Esophagus squamous epithelium (tissue), 5 donors: ENCODE measurements around the gene PPRC1. TPM values are rescaled to one million over a fixed set of nuclear protein-coding genes. Genes with fewer than 3 reads are reported as not detected.

Source experiments
- DNase-seq: peaks from one replicate; lab custom pipeline; 2025; lab: John Stamatoyannopoulos, UW
- H3K27ac ChIP-seq, 4 donors: fragments of 200-600 bp; sonication (generic); one replicate each; pipeline ENCODE4 v1.5.1; 2016 to 2019; ENCODE audit warnings: mild to moderate bottlenecking in 1 of 4
- H3K27me3 ChIP-seq, 4 donors: fragments of 200-600 bp; sonication (generic); 1 replicate in 3 of 4; 2 replicates in 1 of 4; pipeline versions ENCODE4 v1.5.1 to v1.6.0; 2017 to 2021; ENCODE audit warnings: antibody characterized with exemption in 1 of 4
- H3K36me3 ChIP-seq, 3 donors: fragments of 200-600 bp; sonication (generic); one replicate each; pipeline ENCODE4 v1.5.1; 2016 to 2019
- H3K4me1 ChIP-seq, 3 donors: fragments of 200-600 bp; sonication (generic); one replicate each; pipeline ENCODE4 v1.5.1; 2017 to 2019
- H3K4me3 ChIP-seq, 4 donors: fragments of 200-600 bp; sonication (generic); 1 replicate in 3 of 4; 2 replicates in 1 of 4; pipeline ENCODE4 v1.5.1; 2016 to 2019; ENCODE audit warnings: mild to moderate bottlenecking in 2 of 4, moderate library complexity in 1 of 4
- H3K9me3 ChIP-seq, 3 donors: fragments of 200-600 bp; sonication (generic); one replicate each; pipeline ENCODE4 v1.5.1; 2016 to 2019
- POLR2A ChIP-seq, 4 donors: fragments of 450-650 bp; IDR thresholded peaks; one replicate each; pipeline ENCODE4 v1.6.1; 2017; ENCODE audit warnings: antibody characterized with exemption in 4 of 4, mild to moderate bottlenecking in 4 of 4, moderate library complexity in 3 of 4
- WGBS, 2 donors: methylation state at CpG; one replicate each; pipeline ENCODE4 v1.1.5; 2018; 5-methylcytosine and 5-hydroxymethylcytosine counted together
- intact Hi-C: fragments of 100-400 bp; cut with DNase I; formaldehyde crosslinking; loops from one replicate; pipeline ENCODE4 v1.15.0; 2022
- total RNA-seq, 4 donors: library from RNA; depleted of rRNA; stranded (reverse); fragments of >200 nt; gene quantifications; one replicate each; pipeline ENCODE4 v1.1.0, GENCODE V29; 2016
- TF ChIP-seq, protein P1 (sequence below), 6 experiments: fragments of 450-650 bp in 4 of 6; fragments of 200-600 bp in 2 of 6; sonication (generic) in 2 of 6; IDR thresholded peaks; one replicate each; pipeline ENCODE4 v1.5.1; 2016 to 2019; ENCODE audit warnings: antibody characterized with exemption in 6 of 6, mild to moderate bottlenecking in 4 of 6, moderate library complexity in 4 of 6
- donor health status: DM: yes; HTN: yes; CAD: no.

The PPRC1 gene
- total RNA-seq, 4 donors from 2014 or later, result 10.5 to 29.9 (median 27.2) TPM

DNA sequence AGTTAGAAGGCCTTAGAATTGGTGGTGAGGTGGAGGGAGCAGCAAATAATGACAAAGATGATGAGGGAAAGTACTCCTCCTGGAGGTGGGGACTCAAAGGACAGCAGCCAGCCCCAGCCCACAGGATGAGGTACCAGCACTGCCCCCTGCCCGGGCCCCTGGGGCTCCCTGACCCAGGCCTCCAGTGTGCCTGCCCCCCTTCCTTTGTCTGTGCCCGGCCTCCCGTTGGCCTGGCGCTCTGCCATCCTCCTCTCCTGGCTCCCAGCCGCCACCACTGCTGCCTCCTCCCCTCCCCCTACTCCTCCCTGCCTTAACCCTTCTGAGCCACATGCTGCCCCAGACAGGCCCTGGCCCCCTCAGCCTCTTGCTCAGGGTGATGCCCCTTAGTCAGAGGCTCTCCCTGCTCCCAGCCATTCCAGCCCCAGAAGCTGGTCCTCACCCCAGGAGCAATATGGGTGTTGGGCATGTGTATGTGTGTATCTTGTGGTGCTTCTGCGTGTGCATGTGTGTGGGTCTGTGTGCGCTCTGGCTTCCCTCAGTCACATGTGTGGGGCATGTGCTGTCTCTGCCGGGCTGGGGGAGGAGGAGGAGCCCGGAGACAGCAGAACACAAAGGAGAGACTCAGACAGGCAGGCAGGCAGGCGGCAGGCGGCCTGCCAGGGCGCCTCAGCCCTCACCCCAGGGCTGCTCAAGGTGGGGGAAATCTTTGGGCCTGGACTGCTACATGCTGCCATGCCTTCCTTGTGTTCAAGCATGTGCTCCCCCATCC, 15.3 kb upstream of the PPRC1 start:
- no peak for DNase-seq
- Histone ChIP-seq H3K9me3 (no peaks in the 10 kb centered on the region), H3K4me3 (peak overlapping the region in 3 of 4 donors; percentile 87 to 92 (median 88)), H3K4me1 (peaks cover 57 to 91% (median 68%) of the 10 kb centered on the region in 3 donors), H3K36me3 (no peaks in the 10 kb centered on the region), H3K27me3 (no peaks in the 10 kb centered on the region), H3K27ac (peak overlapping the region; percentile 96 to 100 (median 98))
- 2 to 6% methylated on average over 5 to 7 of the region's 12 CpGs for WGBS, 2 donors
- intact Hi-C loops, result no loop called here
- peak in 1 of 4 donors; percentile 41 for TF ChIP-seq POLR2A (IDR thresholded peaks at IDR 0.05)
- TF ChIP-seq, protein P1, sequence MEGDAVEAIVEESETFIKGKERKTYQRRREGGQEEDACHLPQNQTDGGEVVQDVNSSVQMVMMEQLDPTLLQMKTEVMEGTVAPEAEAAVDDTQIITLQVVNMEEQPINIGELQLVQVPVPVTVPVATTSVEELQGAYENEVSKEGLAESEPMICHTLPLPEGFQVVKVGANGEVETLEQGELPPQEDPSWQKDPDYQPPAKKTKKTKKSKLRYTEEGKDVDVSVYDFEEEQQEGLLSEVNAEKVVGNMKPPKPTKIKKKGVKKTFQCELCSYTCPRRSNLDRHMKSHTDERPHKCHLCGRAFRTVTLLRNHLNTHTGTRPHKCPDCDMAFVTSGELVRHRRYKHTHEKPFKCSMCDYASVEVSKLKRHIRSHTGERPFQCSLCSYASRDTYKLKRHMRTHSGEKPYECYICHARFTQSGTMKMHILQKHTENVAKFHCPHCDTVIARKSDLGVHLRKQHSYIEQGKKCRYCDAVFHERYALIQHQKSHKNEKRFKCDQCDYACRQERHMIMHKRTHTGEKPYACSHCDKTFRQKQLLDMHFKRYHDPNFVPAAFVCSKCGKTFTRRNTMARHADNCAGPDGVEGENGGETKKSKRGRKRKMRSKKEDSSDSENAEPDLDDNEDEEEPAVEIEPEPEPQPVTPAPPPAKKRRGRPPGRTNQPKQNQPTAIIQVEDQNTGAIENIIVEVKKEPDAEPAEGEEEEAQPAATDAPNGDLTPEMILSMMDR (IDR thresholded peaks at IDR 0.05), result no peak

DNA sequence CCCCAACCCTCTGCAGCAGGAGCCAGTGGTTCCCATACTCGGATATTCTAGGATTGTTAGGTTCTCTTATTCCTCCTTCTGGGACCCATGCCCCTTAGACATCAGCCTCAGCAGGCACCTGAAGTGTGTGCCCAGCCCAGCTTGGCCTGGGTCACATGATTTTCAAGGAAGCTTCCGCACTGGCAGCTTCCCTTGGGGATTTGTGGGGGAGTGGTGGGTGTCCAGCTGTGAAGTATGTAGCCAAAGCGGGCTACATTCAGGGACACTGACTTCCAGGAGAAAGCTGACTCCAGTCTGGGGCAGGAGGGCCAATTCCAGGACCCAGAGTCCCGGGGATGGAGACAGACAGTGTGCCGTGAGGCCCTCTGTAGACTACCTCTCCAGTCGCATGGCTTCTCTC, 14.0 kb upstream of the PPRC1 start:
- Histone ChIP-seq H3K4me3 (peak overlapping the region; percentile 69 to 92 (median 88)), H3K9me3 (no peaks in the 10 kb centered on the region), H3K4me1 (peaks cover 46 to 78% (median 55%) of the 10 kb centered on the region in 3 donors), H3K27me3 (no peaks in the 10 kb centered on the region), H3K36me3 (no peaks in the 10 kb centered on the region), H3K27ac (peak overlapping the region; percentile 96 to 100 (median 98))
- TF ChIP-seq, protein P1 (IDR thresholded peaks at IDR 0.05), result no peak
- no peak for TF ChIP-seq POLR2A (IDR thresholded peaks at IDR 0.05)
- intact Hi-C loops, result no loop called here
- WGBS, 2 donors, result 0% methylated on average over 3 of the region's 6 CpGs
- no peak for DNase-seq

GRCh38 chr10:102119417-102120141, 13.3 kb upstream of the PPRC1 start:
- WGBS, 2 donors, result 2% methylated on average over 8 of the region's 22 CpGs; no CpG with 5 or more reads in 1 of the 2 donors
- intact Hi-C loops, result no loop called here
- peak overlapping the region; percentile 69 to 92 (median 88) for H3K4me3 ChIP-seq

GRCh38 chr10:102120142-102120990, 12.5 kb upstream of the PPRC1 start, which contains the start of gene LDB1:
LDB1 (minus strand) TSS chr10:102120368; CDS start chr10:102120110, 258 bp downstream.
- Histone ChIP-seq H3K27ac (peak within 1 kb of the TSS; percentile 96 to 100 (median 98)), H3K9me3 (no peaks in the 10 kb centered on the region), H3K27me3 (no peaks in the 10 kb centered on the region), H3K4me3 (peak within 1 kb of the TSS; percentile 69 to 92 (median 88)), H3K4me1 (peaks cover 38 to 64% (median 47%) of the 10 kb centered on the region in 3 donors), H3K36me3 (no peaks in the 10 kb centered on the region)
- TF ChIP-seq, protein P1 (IDR thresholded peaks at IDR 0.05), result peak in 3 of 6 experiments; percentile 22 to 38 (median 24)
- TF ChIP-seq POLR2A (IDR thresholded peaks at IDR 0.05), result peak in 3 of 4 donors; percentile 78 to 95 (median 94)
- DNase-seq, result no peak
- WGBS, 2 donors, result 0 to 1% methylated on average over 17 to 54 of the region's 104 CpGs
- intact Hi-C loops, result no loop called here

More at GRCh38 chr10:102119417-102120141, 13.3 kb upstream of the PPRC1 start:
- H3K27me3 ChIP-seq, result no peaks in the 10 kb centered on the region
- peaks cover 43 to 71% (median 51%) of the 10 kb centered on the region in 3 donors for H3K4me1 ChIP-seq
- TF ChIP-seq, protein P1 (IDR thresholded peaks at IDR 0.05), result no peak
- no peak for TF ChIP-seq POLR2A (IDR thresholded peaks at IDR 0.05)
- peak overlapping the region; percentile 96 to 100 (median 98) for H3K27ac ChIP-seq
- no peaks in the 10 kb centered on the region for H3K36me3 ChIP-seq
- no peak for DNase-seq
- no peaks in the 10 kb centered on the region for H3K9me3 ChIP-seq
